ENCODE measurements around the gene DNAH5. TPM values are rescaled to one million over a fixed set of nuclear protein-coding genes. Genes with fewer than 3 reads are reported as not detected.

DNAH5 gene
- total and polyA plus RNA-seq, 2 donors (not counting 3 experiments of a cell fraction or from before 2014, with no cell fraction given) = 0.23 to 1.7 TPM

DNA sequence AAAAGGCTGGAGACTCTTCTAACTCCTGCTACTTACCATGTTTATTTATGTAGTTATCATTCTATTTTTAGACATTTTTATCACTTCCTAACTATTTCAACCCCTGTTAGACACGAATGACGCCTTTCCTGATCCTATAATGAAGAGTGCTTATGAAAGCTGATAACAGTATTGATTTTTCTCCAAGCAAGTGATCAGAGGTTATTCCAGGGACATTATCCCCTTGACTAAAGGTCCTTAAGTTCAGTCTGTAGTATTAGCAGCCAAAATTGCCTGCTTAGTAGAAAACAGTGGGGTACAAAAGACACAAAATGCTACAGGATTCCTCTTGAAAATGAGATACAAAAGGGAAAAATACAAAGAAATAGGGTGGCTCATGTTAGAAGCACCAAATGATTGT, 235.6 kb downstream of the DNAH5 start:
- FAIRE-seq (no peak), DNase-seq (ENCODE audit: low read depth, low spot score) (no peak)
- ChIA-PET POLR2A (no interaction called here), CTCF (no interaction called here)
- Histone ChIP-seq H4K20me1 (replicated peaks; ENCODE audit: control insufficient read depth, extremely low read depth, insufficient read depth, low read length) (no peaks in the 10 kb centered on the region), H3K27me3 (ENCODE audit: control insufficient read depth in 2 of 2, insufficient read depth in 2 of 2, low read length in 2 of 2) (no peaks in the 10 kb centered on the region), H2AFZ (ENCODE audit: low read depth, low read length) (no peak overlapping the region), H3K4me1 (ENCODE audit: control insufficient read depth, extremely low read depth, insufficient read depth, low read length) (no peaks in the 10 kb centered on the region), H3K27ac (ENCODE audit: insufficient read depth, low read depth, low read length) (no peak overlapping the region), H3K9ac (replicated peaks; ENCODE audit: extremely low read depth, insufficient read depth, low read length) (no peak overlapping the region), H3K79me2 (ENCODE audit: control insufficient read depth, insufficient read depth, low read length) (no peaks in the 10 kb centered on the region), H3K4me2 (ENCODE audit: insufficient read depth, low read length) (no peak overlapping the region), H3K9me3 (replicated peaks; ENCODE audit: control insufficient read depth, insufficient read depth, low read length) (no peaks in the 10 kb centered on the region), H3K9me1 (replicated peaks; ENCODE audit: control insufficient read depth, extremely low read depth, insufficient read depth, low read length) (no peaks in the 10 kb centered on the region), H3K4me3 (replicated peaks in 1 of 3; ENCODE audit: insufficient read depth in 1 of 3, low read depth in 1 of 3, low read length in 3 of 3) (no peak overlapping the region), H3K36me3 (ENCODE audit: control insufficient read depth in 2 of 2, extremely low read depth in 1 of 2, insufficient read depth in 2 of 2, low read length in 2 of 2) (no peaks in the 10 kb centered on the region)
- no TSS peak for BruUV-seq (replicated peaks)
- TF ChIP-seq POLR2AphosphoS5 (IDR thresholded peaks at IDR 0.05; ENCODE audit: insufficient read depth, low read depth, low read length) = no peak
- no peak for TF ChIP-seq EZH2 (IDR thresholded peaks at IDR 0.05; ENCODE audit: borderline replicate concordance, low read depth, low read length, severe bottlenecking)
- no peak for TF ChIP-seq MAX (IDR thresholded peaks at IDR 0.05; ENCODE audit: insufficient read depth, insufficient read length)
- no peak for TF ChIP-seq JUN (IDR thresholded peaks at IDR 0.05; ENCODE audit: borderline replicate concordance, insufficient read depth, insufficient read length, low read depth)
- no peak for TF ChIP-seq GATA2 (IDR thresholded peaks at IDR 0.05; ENCODE audit: insufficient read depth, insufficient read length, low read depth, low read length)
- no peak for TF ChIP-seq FOS (IDR thresholded peaks at IDR 0.05; ENCODE audit: borderline replicate concordance, insufficient read depth, low read length)
- TF ChIP-seq, protein P1, sequence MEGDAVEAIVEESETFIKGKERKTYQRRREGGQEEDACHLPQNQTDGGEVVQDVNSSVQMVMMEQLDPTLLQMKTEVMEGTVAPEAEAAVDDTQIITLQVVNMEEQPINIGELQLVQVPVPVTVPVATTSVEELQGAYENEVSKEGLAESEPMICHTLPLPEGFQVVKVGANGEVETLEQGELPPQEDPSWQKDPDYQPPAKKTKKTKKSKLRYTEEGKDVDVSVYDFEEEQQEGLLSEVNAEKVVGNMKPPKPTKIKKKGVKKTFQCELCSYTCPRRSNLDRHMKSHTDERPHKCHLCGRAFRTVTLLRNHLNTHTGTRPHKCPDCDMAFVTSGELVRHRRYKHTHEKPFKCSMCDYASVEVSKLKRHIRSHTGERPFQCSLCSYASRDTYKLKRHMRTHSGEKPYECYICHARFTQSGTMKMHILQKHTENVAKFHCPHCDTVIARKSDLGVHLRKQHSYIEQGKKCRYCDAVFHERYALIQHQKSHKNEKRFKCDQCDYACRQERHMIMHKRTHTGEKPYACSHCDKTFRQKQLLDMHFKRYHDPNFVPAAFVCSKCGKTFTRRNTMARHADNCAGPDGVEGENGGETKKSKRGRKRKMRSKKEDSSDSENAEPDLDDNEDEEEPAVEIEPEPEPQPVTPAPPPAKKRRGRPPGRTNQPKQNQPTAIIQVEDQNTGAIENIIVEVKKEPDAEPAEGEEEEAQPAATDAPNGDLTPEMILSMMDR (IDR thresholded peaks at IDR 0.05; ENCODE audit: extremely low read depth in 1 of 2, insufficient read depth in 1 of 2, low read depth in 1 of 2, low read length in 2 of 2) = no peak
- no peak for TF ChIP-seq POLR2A (IDR thresholded peaks at IDR 0.05; ENCODE audit: low read depth, low read length)
- TF ChIP-seq MYC (IDR thresholded peaks at IDR 0.05; ENCODE audit: low read depth, low read length) = no peak
- intact Hi-C loops (cut with micrococcal nuclease) (no loop called here), dilution Hi-C loops (cut with MboI; ENCODE audit: extremely low pct_ligation_motif_present, low sequenced_read_pairs) (no loop called here)

All from endothelial cell of umbilical vein (primary cell).